ENCODE data around the gene KLHL18. TPM values are rescaled to one million over a fixed set of nuclear protein-coding genes. Genes with fewer than 3 reads are reported as not detected.
"Not testable (repeated sequence)": the region's sequence is repeated elsewhere in the genome, so short reads cannot be mapped to it uniquely, and the experiment has no call there.

The KLHL18 gene
- total and polyA plus RNA-seq, 3 donors from 2014 or later: 17.6 to 26.2 (median 24.7) TPM

- Histone ChIP-seq H3K36me3 (ENCODE audit: low read depth, missing control alignments) (no peaks in the 10 kb centered on the region), H3K4me3 (no peak overlapping the region), H3K9me3 (no peaks in the 10 kb centered on the region), H3K4me1 (no peaks in the 10 kb centered on the region), H3K27me3 (no peaks in the 10 kb centered on the region), H3K27ac (no peak overlapping the region)
- WGBS, 2 donors: 84 to 92% methylated on average over 7 to 10 of the region's 10 CpGs
- TF ChIP-seq, protein P1, sequence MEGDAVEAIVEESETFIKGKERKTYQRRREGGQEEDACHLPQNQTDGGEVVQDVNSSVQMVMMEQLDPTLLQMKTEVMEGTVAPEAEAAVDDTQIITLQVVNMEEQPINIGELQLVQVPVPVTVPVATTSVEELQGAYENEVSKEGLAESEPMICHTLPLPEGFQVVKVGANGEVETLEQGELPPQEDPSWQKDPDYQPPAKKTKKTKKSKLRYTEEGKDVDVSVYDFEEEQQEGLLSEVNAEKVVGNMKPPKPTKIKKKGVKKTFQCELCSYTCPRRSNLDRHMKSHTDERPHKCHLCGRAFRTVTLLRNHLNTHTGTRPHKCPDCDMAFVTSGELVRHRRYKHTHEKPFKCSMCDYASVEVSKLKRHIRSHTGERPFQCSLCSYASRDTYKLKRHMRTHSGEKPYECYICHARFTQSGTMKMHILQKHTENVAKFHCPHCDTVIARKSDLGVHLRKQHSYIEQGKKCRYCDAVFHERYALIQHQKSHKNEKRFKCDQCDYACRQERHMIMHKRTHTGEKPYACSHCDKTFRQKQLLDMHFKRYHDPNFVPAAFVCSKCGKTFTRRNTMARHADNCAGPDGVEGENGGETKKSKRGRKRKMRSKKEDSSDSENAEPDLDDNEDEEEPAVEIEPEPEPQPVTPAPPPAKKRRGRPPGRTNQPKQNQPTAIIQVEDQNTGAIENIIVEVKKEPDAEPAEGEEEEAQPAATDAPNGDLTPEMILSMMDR (IDR thresholded peaks at IDR 0.05): no peak
- TF ChIP-seq POLR2A (IDR thresholded peaks at IDR 0.05): no peak
- intact Hi-C loops (cut with DNase I; ENCODE audit: low total_unique reads): no loop called here
- no peak for DNase-seq
Measured at GRCh38 chr3:47244531-47245100, 38.1 kb upstream of the KLHL18 start.

DNA sequence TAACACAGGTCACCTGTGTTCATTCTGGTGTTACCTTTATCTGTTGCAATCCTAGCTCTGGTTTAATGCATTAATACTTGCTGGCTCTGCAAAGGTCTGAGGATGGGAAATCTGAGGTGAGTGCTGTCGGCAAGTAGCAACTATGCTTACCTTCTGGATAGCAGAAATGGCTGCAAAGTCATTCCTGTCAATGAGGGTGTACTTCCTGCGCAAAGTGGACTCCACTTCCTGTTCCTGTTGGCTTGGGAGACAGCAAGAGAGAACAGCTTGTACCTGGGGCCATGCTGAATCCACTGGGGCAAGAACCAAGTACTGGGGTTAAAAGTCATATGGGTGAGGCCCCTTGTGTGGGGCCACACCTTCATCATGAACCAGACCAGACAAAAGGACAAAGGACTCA, 37.5 kb upstream of the KLHL18 start:
- Histone ChIP-seq H3K27ac (no peak overlapping the region), H3K36me3 (ENCODE audit: low read depth, missing control alignments) (no peaks in the 10 kb centered on the region), H3K4me1 (no peaks in the 10 kb centered on the region), H3K27me3 (no peaks in the 10 kb centered on the region), H3K4me3 (no peak overlapping the region), H3K9me3 (no peaks in the 10 kb centered on the region)
- DNase-seq: no peak
- intact Hi-C loops (cut with DNase I; ENCODE audit: low total_unique reads): no loop called here
- no peak for TF ChIP-seq POLR2A (IDR thresholded peaks at IDR 0.05)
- TF ChIP-seq, protein P1 (IDR thresholded peaks at IDR 0.05): no peak
- WGBS, 2 donors: 92 to 95% methylated on average over 2 of the region's 2 CpGs

GRCh38 chr3:47247131-47248064, 35.3 kb upstream of the KLHL18 start:
- WGBS, 2 donors: 89 to 94% methylated on average over 14 of the region's 14 CpGs
- no peak overlapping the region for H3K27ac ChIP-seq
- intact Hi-C loops (cut with DNase I; ENCODE audit: low total_unique reads): no loop called here
- H3K9me3 ChIP-seq: no peaks in the 10 kb centered on the region
- no peak for DNase-seq
- H3K4me1 ChIP-seq: no peaks in the 10 kb centered on the region
- no peaks in the 10 kb centered on the region for H3K36me3 ChIP-seq (ENCODE audit: low read depth, missing control alignments)
- no peak overlapping the region for H3K4me3 ChIP-seq
- H3K27me3 ChIP-seq: no peaks in the 10 kb centered on the region
- no peak for TF ChIP-seq POLR2A (IDR thresholded peaks at IDR 0.05)
- TF ChIP-seq, protein P1 (IDR thresholded peaks at IDR 0.05): no peak

- Histone ChIP-seq H3K36me3 (ENCODE audit: low read depth, missing control alignments) (no peaks in the 10 kb centered on the region), H3K27ac (no peak overlapping the region), H3K4me1 (no peaks in the 10 kb centered on the region), H3K27me3 (no peaks in the 10 kb centered on the region), H3K9me3 (no peaks in the 10 kb centered on the region), H3K4me3 (no peak overlapping the region)
- 83 to 89% methylated on average over 7 of the region's 7 CpGs for WGBS, 2 donors
- TF ChIP-seq, protein P1 (IDR thresholded peaks at IDR 0.05): no peak
- TF ChIP-seq POLR2A (IDR thresholded peaks at IDR 0.05): no peak
- intact Hi-C loops (cut with DNase I; ENCODE audit: low total_unique reads): no loop called here
- peak; percentile 45 for DNase-seq
Measured at GRCh38 chr3:47250309-47251060, 32.3 kb upstream of the KLHL18 start.

GRCh38 chr3:47251085-47251484, 31.7 kb upstream of the KLHL18 start:
- H3K27me3 ChIP-seq; intact Hi-C loops (cut with DNase I; ENCODE audit: low total_unique reads); H3K4me3 ChIP-seq; H3K4me1 ChIP-seq; H3K9me3 ChIP-seq; H3K36me3 ChIP-seq (ENCODE audit: low read depth, missing control alignments); H3K27ac ChIP-seq; DNase-seq: not testable (repeated sequence)
- 58 to 77% methylated on average over 3 of the region's 3 CpGs for WGBS, 2 donors
